Measurements from ENCODE around the gene CLCN6.
A peak's percentile ranks its signal among the peaks of the same experiment; 100 is the strongest.

The CLCN6 gene

DNA sequence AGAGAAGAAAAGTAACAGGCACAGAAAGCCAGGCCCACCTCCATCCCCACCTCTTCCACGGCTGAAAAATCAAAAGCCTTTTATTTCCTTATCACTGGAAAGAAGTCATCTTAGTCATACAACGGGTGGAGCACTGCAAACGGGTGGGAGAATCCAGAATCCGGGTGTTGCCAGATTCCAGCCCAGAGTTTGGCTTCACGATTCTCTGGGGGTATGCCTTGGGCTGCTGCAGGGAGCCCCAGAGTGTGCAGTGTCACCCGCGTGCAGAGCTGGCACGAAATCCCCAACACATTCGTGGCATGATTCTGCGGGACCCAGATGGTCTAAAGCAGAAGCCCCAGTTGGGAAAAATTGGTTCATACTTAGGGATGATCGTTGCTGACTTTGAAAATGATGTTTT lies 44.2 kb downstream of the CLCN6 start:
- DNase-seq (ENCODE audit: low read depth, low spot score) = no peak

DNA sequence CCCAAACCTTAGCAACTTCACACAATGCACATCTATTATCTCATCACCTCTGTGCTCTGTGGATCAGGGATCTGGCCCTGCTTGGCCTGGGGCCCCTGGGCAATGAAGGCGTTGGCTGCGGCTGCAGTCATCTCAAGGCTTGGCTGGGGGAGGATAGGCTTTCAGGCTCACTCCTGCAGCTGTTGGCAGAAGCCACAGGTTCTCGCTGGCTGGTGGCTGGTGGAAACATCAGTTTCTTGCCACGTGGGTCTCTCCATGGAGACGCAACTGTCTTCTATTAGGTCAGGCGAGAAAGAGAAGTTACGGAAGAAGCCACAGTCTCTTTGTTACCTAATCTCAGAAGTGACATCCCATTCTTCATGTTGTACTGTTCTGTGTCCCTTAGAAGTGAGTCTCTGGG lies 45.2 kb downstream of the CLCN6 start:
- no peak for DNase-seq (ENCODE audit: low read depth, low spot score)

DNA sequence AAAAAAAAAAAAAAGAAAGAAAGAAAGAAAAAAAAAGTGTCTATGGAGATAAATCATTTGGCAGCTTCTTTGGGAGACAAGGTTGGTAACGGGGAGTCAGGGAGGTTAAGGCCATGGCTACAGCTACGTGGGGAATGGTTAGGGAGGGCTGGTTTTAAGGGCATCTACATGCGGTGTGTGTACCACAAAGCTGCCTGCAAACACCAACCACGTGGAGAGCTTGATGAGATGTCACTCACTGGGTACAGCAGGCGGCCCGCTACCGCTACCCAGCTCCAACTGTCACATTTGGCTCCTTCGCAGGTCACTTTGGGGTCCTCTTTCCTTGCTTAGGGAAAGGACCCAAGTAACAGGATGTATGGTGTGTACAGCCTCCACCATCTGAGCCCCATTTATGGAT lies 48.5 kb downstream of the CLCN6 start:
- no peak for DNase-seq (ENCODE audit: low read depth, low spot score)

DNA sequence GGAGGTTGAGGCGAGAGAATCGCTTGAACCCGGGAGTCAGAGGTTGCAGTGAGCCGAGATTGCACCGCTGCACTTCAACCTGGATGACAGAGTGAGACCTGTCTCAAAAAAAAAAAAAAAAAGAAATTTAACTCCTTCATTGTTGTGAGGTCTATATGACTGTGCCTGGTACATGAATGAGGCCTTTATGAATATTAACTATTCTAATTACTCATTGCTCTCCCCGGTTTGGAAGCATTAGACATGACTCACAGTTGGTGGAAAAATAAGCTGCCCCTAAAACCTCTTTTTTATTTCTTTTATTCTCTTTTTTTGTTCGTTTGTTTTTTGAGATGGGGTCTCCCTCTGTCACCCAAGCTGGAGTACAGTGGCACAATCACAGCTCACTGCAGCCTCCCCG lies 49.4 kb downstream of the CLCN6 start:
- no peak for DNase-seq (ENCODE audit: low read depth, low spot score)

DNA sequence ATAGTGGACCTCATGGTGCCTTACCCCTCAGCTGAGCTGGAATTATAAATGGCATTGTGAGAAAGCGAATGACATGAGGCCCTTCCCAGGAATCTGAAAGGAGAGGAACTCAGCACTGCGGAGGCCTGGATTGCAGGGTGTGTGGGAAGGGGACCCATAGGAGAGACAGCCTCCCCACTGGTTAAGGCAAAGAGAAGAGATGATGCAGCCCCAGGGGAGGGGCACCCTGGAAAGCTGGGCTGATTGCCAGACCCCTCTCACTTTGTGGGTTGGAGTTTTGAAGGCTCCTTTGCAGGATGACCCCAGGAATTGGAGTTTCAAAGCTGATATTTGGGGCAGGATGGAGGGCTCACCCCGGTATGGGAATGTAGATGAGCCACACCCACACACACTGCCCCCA lies 50.7 kb downstream of the CLCN6 start:
- DNase-seq (ENCODE audit: low read depth, low spot score) = no peak

DNA sequence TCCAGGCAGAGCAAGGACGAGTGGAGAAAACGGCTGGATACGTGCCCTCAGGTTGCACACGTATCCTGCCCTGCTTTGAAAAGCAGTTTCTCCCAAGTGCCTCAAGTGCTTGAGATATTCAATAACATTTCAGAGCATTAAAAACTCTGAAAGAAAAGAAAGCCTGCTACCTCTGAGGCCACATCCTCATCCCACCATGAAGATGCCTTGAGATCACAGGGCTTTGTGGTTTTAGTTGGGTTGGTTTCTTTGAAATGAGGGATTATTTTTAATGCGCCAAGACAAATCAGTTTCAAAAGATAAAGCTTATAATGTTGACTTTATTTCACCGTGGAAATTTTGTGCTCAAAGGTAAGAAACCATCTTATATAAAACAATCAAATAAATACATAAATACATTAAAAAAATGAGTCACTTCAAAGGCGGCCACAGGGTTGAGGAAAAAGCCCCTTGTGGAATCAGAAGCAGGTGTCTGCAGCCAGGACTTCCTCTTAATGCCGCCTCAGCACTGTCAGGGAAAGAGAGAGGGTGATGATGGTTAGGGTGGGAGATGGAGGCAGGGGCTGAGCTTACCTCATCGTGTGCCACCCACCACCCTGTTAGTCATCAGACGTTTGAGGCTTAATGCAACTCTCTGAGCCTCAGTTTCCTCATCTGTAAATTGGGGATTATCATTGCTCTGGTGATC lies 51.3 kb downstream of the CLCN6 start:
- DNase-seq (ENCODE audit: low read depth, low spot score) = no peak

DNA sequence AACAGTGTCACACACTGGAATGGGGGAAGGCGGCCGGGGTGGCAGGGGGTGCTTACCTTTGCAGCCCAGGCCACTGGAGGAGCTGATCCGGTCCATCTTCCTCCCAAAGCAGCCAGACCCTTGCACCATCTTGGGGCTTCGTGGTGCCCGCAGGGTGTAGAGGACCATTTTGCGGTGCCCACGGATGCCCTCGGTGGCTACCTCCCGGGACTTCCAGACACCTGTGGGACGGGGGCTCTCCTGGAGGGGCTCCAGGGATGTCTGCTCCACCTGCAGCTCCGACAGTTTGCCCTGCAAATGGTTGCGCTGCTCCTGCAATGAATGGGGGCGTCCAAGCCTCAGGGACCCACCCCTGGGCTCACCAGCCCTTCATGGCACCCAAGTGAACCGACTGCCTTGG lies 52.2 kb downstream of the CLCN6 start:
- DNase-seq (ENCODE audit: low read depth, low spot score) = no peak

DNA sequence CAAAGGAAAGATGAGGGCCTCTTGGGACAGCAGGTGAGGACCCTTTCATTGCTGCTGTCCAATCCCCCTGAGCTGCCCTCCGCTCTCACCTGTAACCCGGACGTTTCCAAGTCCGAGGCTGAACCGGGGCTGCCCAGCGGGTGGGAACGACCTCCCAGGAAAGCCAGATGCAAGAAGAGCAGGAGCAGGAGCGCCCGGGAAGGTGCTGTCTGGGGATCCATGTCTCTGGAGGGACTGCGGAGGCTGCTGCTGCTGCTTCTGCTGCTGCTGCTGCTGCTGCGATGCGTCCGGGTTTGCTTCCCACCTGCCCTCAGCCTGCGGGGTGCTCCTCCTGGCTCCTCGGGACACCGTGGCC lies 52.6 kb downstream of the CLCN6 start, which contains the start of gene NPPB:
TSS of gene NPPB (minus strand) at position 333 of the 355 bp plus-strand sequence. CDS start at position 221, 112 bp downstream.
- no peak for DNase-seq (ENCODE audit: low read depth, low spot score)

DNA sequence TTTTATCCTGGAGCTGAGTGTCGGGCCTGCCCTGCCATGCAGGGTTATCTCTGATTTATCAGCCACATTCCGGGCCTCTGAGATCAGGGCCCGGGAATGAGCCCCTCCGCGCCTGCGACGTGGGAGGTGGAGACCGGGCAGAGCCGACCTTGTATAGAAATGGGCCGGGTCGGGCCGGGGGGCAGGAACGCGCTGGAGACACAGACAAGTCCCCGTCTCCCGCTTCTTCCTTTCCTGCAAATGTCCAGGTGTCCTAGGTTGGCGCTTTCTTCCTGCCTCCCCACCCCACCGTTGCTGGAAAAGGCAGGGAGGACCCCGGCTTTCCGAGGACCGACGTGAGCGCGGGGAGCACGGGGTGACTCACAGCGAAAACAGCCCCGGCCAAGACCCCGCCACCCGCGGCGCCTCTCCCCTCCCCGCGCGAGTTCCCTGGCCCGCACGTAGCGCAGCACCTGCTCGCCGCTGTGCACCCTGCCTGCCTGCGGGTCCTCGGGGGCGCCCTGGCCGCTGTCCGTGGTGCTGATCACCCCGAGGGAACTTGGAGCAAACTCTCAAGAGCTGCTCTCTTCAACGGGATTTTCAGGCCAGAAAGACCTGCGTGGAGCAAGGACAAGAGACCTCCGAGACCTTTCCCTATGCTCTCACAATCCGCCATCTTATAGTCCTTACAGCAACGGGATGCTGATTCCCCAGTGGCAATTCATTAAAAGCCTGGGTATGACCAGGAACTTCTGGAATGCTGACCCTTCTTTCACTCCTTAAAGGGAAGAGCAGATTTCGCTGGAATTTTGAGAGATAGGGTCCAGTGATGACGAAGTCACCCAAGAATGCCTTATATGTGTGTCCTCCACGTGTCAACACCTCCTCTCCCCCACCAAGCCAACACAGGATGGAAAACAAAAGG lies 53.2 kb downstream of the CLCN6 start:
- DNase-seq (ENCODE audit: low read depth, low spot score) = peak; percentile 13

DNA sequence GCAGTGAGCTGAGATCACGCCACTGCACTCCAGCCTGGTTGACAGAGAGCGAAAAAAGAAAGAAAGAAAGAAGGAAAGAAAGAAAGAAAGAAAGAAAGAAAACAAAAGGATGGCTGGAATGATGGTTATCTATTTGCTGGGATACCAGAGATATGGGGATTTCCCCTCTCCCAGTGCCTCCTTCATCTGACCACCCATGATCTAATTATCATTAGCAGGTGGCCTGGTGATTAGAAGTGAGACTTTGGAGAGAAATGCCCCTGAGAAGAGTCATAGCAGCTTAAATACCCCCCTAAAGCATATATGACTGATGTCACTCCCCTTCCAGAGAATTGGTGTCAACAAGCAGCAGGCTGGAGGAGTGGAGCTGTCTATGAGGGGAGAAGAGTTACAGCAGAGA lies 54.1 kb downstream of the CLCN6 start:
- DNase-seq (ENCODE audit: low read depth, low spot score) = no peak

DNA sequence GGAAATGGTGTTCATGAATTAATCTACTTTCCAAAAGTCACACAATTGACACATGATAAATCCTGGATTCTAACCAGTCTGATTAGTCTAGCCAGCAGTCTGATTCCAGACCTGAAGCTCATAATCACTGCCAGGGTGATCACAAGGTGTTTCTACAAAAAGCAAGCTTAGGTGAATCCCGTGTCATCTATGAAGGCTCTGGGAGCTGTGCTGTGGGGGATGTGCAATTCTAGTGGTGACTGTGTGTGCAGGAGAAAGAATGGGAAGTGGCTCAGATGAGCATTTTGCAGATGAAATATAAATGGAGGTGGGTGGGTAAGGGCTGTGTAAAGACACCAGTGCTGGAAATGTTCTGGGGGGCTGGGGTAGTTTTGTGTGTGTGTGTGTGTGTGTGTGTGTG lies 54.6 kb downstream of the CLCN6 start:
- DNase-seq (ENCODE audit: low read depth, low spot score) = no peak

DNA sequence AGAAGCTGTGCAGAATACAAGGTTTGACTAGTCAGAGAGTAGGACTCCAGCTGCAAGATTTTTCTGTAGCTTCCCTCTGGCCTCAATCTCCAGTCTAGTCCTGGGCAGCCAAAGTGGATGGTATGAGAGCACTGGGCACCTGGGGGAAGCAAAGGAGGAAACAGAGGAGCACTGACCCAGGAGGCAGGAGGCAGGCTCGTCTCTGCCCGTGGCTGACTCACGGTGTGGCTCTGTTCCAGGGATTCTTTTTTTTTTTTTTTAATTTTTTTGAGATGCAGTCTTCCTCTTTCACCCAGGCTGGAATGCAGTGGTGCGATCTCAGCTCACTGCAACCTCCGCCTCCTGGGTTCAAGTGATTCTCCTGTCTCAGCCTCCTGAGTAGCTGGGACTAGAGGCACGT lies 56.9 kb downstream of the CLCN6 start:
- no peak for DNase-seq (ENCODE audit: low read depth, low spot score)

DNA sequence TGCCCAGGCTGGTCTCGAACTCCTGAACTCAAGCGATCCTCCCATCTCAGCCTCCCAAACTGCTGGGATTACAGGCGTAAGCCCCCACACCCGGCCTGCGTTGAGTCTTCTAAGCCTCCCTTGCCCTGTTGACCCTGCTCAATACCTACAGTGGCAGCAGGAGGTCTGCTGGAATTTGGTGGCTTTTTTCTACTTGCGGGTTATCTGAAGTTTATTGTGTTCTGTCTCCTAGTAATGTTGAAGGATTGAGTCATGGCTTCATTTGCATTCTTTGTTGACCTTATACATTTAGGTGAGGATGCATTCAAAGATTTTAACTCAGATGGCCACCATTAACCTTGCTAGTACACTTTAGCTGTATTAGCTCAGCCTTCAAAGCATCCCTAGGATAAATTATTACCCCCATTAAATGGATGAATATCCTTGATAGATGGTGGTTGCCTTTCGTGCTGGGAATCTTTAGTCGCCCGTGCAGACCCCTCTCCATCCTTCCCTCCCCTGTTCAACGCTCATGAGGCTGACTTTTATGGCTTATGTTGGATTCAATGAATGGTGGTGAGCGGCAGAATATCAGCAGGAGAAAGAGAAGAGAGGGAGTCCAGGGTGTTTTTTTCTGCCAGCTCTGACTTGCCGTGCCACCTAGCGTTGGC lies 62.5 kb downstream of the CLCN6 start:
- no peak for DNase-seq (ENCODE audit: low read depth, low spot score)

DNA sequence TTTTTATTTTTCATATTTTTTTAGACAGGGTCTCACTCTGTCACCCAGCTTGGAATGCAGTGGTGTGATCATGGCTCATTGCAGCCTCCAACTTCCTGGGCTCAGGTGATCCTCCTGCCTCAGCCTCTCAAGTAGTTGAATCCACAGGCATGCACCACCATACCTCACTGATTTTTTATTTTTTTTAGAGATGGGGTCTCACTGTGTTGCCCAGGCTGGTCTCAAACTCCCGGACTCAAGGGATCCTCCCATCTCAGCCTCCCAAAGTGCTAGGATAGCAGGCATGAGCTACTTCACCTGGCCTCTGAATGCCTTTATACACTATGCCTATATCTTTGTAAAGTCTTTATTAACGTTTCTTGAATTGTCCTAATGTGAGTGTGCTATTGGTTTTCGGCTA lies 63.1 kb downstream of the CLCN6 start:
- no peak for DNase-seq (ENCODE audit: low read depth, low spot score)

DNA sequence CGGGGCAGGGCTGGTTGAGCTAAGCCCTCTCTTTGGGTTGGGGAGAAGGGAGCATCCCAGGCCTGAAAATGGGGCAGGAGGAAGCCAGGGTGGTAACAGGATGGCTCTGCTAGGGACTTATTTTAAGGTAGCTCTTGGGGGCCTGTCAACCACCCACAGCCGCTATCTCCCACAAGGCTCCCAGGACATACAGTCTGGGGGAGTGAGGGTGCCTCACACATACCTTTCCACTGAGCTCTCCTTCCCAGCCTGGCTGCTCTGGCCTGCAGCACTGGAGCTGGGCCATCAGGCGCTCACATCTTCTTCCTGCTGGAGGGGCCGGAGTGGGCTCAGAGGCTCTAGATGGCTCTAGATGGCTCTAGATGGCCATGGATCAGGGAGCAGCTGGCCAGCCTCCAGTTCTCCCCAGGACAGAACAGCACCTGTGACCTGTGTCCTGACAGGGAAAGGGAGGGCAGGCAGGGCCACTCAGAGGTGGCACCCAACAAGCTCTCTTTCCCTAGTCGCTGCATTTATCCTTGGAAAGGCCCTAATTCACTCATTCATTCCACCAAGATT lies 63.7 kb downstream of the CLCN6 start:
- DNase-seq (ENCODE audit: low read depth, low spot score) = no peak

DNA sequence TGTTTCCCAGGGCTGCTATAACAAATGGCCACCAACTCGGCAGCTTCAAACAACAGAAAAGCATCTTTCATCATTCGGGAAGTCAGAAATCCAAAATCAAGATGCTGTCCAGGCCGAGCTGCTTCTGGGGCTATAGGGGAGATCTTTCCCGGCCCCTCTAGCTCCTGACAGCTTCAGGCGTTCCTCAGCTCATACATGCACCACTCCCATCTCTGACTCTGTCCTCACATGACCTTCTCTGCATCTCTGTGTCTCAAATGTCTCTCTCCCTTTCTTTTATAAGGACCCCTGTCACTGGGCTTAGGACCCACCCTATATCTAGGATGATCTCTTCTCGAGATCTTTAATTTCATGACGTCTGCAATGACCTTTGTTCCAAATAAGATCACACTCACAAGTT lies 66.6 kb downstream of the CLCN6 start:
- DNase-seq (ENCODE audit: low read depth, low spot score) = no peak

DNA sequence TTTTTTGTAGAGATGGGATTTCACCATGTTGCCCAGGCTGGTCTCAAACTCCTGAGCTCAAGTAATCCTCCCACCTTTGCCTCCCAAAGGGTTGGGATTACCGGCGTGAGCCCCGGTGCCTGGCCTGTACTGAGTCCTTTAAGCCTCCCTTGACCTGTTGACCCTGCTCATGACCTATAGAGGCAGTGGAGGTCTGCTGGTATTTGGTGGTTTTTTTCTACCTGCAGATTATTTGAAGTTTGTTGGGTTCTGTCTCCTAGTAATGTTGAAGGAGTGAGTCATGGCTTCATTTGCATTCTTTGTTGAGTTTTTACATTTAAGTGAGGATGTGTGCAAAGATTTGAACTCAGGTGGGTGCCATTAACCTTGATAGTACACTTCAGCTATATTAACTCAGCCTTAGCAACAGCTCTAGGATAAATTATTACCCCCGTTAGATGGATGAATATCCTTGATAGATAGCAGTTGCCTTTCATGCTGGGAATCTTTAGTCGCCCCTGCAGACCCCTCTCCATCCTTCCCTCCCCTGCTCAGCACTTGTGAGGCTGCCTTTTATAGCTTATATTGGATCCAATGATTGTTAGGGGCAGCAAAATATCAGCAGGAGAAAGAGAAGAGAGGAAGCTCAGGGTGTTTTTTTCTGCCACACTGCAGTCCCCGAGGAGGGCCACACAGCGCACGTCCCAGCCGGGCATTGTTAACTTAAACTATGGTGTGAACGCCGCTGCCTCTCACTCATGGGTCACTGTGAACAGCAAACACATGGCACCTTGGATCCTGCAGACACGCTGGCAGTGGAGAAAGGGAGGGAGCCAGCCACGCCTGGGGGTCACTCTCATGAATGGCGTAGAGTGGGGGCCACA lies 67.6 kb downstream of the CLCN6 start:
- DNase-seq (ENCODE audit: low read depth, low spot score) = no peak

DNA sequence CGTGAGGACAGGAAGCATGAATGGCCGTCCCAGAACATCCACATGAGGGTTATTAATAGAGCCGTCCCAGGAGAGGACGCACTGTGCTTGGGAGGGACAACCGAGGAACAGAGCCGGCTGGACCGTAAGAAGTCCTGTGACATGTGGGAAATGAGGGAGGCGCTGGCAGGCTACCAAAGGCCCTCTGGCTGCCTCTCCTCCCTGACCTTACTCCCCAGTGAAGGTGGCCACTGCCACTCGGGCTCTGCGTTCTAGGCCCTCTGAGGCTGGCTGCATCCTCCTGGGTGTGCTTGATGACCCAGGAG lies 68.2 kb downstream of the CLCN6 start:
- no peak for DNase-seq (ENCODE audit: low read depth, low spot score)

DNA sequence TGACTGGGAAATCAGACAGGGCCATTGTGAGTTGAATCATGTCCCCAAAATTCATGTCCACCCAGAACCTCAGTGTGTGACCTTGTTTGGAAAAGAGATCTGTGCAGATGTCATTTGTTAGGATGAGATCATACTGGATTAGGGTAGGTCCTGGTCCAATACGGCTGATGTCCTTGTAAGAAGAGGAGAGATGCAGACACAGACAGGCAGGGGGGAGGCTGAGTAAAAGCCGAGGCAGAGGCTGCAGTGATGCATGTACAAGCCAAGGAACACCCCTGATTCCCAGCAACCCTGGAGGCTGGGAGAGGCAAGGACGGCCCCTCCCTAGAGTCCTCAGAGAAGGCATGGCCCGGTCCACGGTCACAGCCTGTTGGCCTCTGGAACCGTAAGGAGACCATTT lies 68.6 kb downstream of the CLCN6 start:
- DNase-seq (ENCODE audit: low read depth, low spot score) = no peak

DNA sequence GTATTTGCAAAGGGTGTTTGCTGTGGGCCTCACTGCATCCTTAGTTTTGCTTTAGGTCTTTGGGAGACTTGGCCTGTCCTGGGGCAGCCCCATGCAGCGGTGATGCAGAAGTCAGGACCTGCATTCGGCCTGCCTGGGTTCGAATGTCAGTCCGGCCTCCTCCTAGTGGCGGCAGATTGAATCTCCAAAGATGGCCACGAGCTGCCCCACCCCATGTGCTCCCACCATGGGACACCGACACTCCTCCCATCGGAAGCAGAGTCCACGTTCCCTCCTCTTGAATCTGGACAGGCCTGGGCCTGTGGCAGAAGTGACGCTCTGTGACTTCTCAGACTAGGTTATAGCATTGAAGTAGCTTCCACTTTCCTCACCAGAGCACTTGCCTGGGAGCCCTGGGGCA lies 69.1 kb downstream of the CLCN6 start:
- no peak for DNase-seq (ENCODE audit: low read depth, low spot score)

DNA sequence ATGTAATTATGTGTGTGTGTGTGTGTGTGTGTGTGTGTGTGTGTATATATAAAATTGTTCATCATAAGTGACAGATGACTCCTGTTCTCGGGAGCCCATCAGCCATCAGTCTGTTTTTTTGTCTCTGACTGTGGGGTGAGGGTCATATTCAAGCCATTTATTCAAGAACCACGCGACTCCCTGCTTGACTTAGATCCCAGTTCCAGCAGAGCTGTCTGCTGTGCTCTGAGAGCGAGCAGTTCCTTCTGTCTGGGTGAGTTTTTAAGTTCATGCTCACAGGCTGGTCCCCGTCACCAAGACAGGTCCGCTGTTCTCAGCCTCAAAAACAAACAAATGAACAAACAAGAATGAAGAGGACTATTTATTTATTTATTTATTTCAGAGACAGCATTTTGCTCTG lies 71.1 kb downstream of the CLCN6 start:
- no peak for DNase-seq (ENCODE audit: low read depth, low spot score)
